Hepatocyte (in vitro differentiated cells): ENCODE results near the gene S100A4.

Source experiments
- EZH2phosphoT487 ChIP-seq: fragments of 200-600 bp; sonication (generic); IDR thresholded peaks from one replicate; pipeline ENCODE4 v1.6.1; 2018; ENCODE audit warnings: antibody characterized with exemption, mild to moderate bottlenecking, low read depth, moderate library complexity; ENCODE audit not compliant: unreplicated experiment, severe bottlenecking
- TF ChIP-seq, protein P1 (sequence below): fragments of 200-600 bp; sonication (generic); IDR thresholded peaks from 2 replicates; pipeline ENCODE4 v1.5.1; 2016; ENCODE audit warnings: antibody characterized with exemption, mild to moderate bottlenecking; ENCODE audit not compliant: poor library complexity

DNA sequence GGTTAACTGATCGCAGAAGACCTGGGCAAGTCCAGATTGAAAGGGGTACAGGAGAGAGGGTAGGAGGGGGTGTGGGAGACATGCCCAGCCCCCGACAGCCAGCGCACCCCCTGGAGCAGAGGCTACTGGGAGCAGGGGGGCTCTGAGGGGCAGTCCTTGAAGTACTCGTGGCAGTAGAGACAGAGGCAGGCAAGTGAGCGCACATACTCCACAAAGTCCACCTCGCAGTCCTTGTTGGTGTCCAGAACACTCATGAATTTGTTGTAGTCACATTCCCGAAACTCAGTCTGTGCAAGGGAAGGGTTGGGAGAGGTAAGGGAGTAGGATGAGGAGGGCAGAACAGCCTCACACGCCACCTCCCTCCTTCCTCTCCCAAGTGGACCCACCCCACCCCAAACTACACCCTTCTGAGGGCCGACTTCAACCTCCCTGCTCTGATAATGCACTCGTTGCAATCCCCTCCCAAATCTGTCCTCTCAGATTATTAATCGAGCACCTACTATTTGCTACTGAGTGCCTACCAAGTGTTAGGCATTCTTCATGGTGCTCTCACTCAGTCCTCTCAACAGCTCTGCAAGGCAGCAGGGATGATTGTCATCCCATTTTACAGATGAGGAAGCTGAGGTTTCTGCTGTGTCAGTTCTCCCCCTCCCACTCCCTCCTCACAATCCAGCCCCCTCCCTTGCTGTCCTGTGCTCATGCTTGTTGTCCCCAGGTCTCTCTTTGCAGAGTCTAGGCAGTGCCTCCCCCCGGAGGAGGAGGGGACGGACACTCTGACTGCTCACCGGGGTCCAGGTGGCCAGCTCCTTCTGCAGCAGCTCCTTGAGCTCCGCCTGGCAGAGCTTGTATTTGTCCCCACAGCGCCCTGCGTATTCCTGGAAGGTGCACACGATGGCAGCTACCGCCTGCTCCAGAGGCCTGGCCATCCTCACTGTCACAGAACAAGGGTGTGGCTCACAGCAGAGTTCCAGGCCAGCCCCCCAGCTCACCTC, 2.2 kb upstream of the S100A4 start:
- TF ChIP-seq, protein P1, sequence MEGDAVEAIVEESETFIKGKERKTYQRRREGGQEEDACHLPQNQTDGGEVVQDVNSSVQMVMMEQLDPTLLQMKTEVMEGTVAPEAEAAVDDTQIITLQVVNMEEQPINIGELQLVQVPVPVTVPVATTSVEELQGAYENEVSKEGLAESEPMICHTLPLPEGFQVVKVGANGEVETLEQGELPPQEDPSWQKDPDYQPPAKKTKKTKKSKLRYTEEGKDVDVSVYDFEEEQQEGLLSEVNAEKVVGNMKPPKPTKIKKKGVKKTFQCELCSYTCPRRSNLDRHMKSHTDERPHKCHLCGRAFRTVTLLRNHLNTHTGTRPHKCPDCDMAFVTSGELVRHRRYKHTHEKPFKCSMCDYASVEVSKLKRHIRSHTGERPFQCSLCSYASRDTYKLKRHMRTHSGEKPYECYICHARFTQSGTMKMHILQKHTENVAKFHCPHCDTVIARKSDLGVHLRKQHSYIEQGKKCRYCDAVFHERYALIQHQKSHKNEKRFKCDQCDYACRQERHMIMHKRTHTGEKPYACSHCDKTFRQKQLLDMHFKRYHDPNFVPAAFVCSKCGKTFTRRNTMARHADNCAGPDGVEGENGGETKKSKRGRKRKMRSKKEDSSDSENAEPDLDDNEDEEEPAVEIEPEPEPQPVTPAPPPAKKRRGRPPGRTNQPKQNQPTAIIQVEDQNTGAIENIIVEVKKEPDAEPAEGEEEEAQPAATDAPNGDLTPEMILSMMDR: no peak
- TF ChIP-seq EZH2phosphoT487: no peak
